Measurements from ENCODE around the gene PTPN22.
A peak's percentile ranks its signal among the peaks of the same experiment; 100 is the strongest.

Gene PTPN22

GRCh38 chr1:113793878-113794834 lies 77.4 kb downstream of the PTPN22 start:
- peak; percentile 41 for DNase-seq

DNA sequence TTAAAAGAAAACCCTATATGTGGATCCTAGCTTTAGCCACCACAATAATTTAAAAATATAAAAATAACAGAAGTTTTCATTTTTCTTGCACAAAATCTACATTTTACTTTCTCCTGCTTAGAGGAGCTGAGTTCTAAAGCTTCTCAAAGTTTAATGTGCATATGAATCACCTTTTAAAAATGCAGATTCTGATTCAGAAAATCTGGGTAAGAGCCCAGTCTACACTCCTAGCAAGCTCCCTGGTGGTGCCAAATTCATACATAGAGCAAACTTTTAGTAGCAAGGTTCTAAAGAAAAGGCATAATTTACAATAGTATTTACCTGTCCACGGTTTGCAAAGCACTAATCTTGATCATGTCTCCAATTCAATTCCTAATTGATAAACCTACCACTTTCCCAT lies 78.5 kb downstream of the PTPN22 start:
- no peak for DNase-seq

- no peak for DNase-seq
Measured at GRCh38 chr1:113792471-113792870, 79.0 kb downstream of the PTPN22 start.

DNA sequence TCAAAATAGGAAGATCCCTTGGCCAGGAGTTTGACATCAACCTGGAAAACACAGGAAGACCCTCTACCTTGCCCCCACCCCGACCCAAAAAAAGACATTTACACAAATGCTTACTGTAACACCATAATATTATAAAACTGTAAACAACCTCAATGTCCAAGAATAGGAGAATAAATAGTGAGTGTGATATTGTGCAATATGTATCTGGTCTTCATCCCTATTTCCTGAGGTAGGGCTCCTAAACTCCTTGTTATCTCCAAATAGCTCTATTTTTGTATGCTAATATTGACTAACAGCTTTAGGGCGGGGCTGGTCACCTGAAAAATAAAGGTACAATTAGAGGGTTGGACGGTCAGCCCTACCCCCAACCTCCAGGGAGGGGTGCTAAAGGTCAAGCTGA lies 82.7 kb downstream of the PTPN22 start:
- no peak for DNase-seq

- DNase-seq, result no peak
Measured at GRCh38 chr1:113787663-113788062, 83.8 kb downstream of the PTPN22 start.

- DNase-seq, result peak; percentile 47
Measured at GRCh38 chr1:113786069-113786468, 85.4 kb downstream of the PTPN22 start.

DNA sequence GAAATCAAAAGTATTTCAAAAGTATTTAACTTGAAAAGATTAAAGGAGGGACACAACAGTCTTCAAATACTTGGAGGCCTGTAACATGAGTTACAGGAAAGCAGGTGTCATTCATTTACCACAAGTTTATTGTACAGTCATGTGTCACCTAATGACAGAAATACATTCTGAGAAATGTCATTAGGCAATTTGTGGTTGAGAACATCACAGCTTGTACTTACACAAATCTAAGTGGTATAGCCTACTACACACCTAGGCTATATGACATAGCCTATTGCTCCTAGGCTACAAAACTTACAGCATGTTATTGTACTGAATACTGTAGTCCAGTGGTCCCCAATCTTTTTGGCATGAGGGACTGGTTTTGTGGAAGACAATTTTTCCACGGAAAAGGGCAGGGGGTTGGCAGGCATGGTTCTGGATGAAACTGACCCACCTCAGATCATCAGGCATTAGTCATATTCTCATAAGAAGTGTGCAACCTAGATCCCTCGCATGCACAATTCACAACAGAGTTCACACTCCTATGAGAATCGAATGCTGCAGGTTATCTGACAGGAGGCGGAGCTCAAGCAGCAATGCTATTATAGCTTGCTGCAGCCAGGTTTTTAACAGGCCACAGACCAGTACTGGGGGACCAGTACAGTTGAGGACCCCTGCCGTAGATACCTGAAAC lies 87.3 kb downstream of the PTPN22 start:
- DNase-seq, result no peak

GRCh38 chr1:113783254-113784103 lies 88.0 kb downstream of the PTPN22 start:
- DNase-seq, result no peak

DNA sequence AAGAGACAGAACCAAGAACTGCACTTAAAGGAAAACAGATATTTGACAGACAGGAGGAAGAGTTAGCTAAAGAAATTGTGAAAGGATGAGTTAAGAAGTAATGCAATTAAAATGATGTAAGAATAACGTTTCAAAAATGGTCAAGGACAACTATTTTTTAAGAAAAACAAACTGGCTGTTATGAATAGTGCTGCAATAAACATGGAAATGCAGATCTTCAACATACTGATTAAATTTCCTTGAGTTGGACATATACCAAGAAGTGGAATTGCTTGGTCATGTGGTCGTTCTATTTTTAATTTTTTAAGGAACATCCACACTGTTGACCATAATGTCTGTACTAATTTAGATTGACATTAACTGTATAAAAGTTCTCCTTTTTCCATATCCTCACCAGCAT lies 89.1 kb downstream of the PTPN22 start:
- DNase-seq, result no peak

- DNase-seq, result no peak
Measured at GRCh38 chr1:113780374-113781146, 91.0 kb downstream of the PTPN22 start.

DNA sequence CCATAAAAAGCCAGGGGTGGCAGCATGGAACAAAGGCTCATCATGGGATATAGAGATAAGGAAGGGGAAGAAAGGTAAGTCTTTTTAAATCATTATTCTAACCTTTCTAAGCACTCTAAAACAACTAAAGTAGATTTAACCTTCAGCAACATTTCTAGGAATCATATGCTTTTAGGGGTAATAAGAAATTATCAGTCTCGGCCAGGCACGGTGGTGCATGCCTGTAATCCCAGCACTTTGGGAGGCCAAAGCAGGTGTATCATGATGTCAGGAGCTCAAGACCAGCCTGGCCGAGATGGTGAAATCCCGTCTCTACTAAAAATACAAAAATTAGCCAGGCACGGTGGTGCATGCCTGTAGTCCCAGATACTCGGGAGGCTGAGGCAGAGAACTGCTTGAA lies 92.0 kb downstream of the PTPN22 start:
- DNase-seq, result no peak

GRCh38 chr1:113777561-113777960 lies 94.0 kb downstream of the PTPN22 start:
- no peak for DNase-seq

GRCh38 chr1:113770031-113770430 lies 101.5 kb downstream of the PTPN22 start:
- no peak for DNase-seq

- DNase-seq, result no peak
Measured at GRCh38 chr1:113769601-113769970, 101.9 kb downstream of the PTPN22 start.

DNA sequence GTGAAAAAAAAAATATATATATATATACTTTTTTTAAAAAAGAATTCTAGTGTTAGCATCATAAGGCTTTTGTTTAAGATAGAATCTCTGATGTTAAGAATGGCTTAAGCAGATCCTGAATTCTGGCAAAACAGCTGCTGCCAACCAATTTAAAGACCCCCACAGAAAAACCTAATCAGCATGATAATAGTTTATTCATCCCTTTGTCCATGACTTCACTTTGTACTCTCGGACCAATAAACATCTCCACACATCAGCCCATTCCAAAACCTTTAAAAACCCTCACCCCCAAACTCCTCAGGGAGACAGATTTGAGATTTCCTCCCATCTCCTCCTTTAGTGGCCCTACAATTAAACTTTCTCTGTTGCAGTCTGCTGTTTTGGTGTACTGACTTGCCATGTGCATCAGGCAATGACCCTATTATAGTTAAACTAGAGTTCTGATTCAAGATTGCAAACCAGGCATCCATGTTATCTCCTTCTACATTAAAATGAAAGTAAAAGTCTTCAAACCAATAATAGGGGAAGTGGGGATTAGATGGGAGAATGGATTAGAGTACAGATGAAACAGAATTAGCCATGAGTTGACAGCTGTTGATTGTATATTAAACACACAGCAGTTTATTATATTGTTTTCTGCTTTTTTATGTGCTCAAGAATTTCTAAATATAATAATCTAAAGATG lies 102.5 kb downstream of the PTPN22 start:
- no peak for DNase-seq

DNA sequence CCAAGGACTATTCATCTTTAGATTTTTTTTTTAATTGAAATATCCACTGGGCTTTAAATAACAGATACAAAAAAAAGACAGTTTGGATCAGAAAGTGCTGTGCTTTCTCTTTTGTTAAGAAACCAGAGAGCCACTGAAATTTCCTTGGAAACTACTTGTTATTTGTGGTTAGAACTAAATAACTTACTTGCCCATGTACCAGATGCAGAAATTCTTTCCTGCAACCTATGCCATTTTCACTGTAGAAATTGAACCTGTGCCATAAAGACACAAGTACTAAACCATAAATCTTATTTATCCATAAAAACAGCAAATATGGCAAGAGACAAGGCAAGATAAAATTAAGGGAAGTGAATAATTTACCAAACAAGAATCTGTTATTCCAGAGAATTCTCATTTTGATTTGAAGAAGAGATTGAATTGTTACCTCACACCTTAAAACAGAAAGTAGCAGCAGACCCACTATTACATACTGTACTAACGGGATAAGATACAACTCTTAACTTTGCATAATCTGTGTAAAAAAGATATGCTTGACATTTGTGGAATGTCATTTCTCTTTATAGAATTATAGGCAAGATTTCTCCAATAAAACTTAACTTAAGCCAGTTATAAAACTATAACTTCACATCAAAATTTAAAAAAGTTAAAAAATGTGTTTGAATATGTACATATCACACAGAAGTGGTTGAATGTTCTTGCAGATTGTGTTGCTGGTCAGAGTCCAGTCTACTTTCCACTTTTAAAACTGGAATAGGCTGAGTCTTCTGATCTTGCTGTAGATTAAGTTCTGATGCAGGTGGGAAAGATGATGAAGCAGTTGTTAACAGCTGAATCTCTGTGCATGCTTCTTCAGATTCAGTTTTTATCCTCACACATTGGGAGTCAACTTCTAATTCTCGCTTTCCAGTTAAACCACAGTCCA lies 105.9 kb downstream of the PTPN22 start:
- no peak for DNase-seq
